WTC11 (cell line): ENCODE data around the gene SYNCRIP. TPM values are rescaled to one million over a fixed set of nuclear protein-coding genes. Genes with fewer than 3 reads are reported as not detected.

Source experiments
- ATAC-seq: fragments of 200-7000 bp; cut with Tn5 transposase; 2 replicates; pipeline ENCODE4 v1.10.0; 2021; ENCODE audit warnings: mild to moderate bottlenecking, moderate library complexity
- CTCF ChIA-PET: fragments of 300-600 bp; sonication (Branson Sonifier 250); formaldehyde crosslinking; loops from one replicate; lab custom pipeline; 2021; ENCODE audit warnings: antibody characterized with exemption; lab: Charles Lee
- POLR2A ChIA-PET: fragments of 350-600 bp; sonication (Branson Sonifier 250); formaldehyde crosslinking; loops from one replicate; lab custom pipeline; 2021; ENCODE audit warnings: antibody characterized with exemption; lab: Charles Lee
- DNase-seq: peaks from one replicate; pipeline ENCODE4 v3.0.0; 2021; ENCODE audit warnings: low spot score
- H3K27ac Mint-ChIP-seq: 2 replicates; pipeline ENCODE4 v1.8.0; 2021; ENCODE audit warnings: mixed read lengths
- H3K27me3 Mint-ChIP-seq: 2 replicates; pipeline ENCODE4 v1.8.0; 2021; ENCODE audit warnings: low read depth, mild to moderate bottlenecking, moderate library complexity, mixed read lengths
- H3K36me3 Mint-ChIP-seq: 2 replicates; pipeline ENCODE4 v1.8.0; 2021; ENCODE audit warnings: mixed read lengths
- H3K4me1 Mint-ChIP-seq: 2 replicates; pipeline ENCODE4 v1.8.0; 2022; ENCODE audit warnings: mixed read lengths
- H3K4me3 Mint-ChIP-seq: 2 replicates; pipeline ENCODE4 v1.8.0; 2021; ENCODE audit warnings: mild to moderate bottlenecking, moderate library complexity, mixed read lengths
- H3K9me3 Mint-ChIP-seq: 2 replicates; pipeline ENCODE4 v1.8.0; 2021; ENCODE audit warnings: mixed read lengths
- AR ChIP-seq: fragments of 250-450 bp; sonication (Bioruptor Pico); IDR thresholded peaks from 2 replicates; pipeline ENCODE4 v1.9.0; 2021; ENCODE audit warnings: mild to moderate bottlenecking
- ATF3 ChIP-seq: sonication (generic); formaldehyde crosslinking; conservative IDR thresholded peaks from 2 replicates; pipeline ENCODE4 v1.8.1; 2022; ENCODE audit warnings: mild to moderate bottlenecking, missing genetic modification reagents
- E2F5 ChIP-seq: sonication (generic); formaldehyde crosslinking; IDR thresholded peaks from 2 replicates; pipeline ENCODE4 v1.8.1; 2022; ENCODE audit warnings: mild to moderate bottlenecking, moderate library complexity, missing genetic modification reagents
- EMX1 ChIP-seq: fragments of 250-450 bp; sonication (Bioruptor Pico); IDR thresholded peaks from 2 replicates; pipeline ENCODE4 v1.8.0; 2021; ENCODE audit warnings: mild to moderate bottlenecking
- ERG ChIP-seq: fragments of 250-450 bp; sonication (Bioruptor Pico); IDR thresholded peaks from 2 replicates; pipeline ENCODE4 v1.8.0; 2021; ENCODE audit warnings: mild to moderate bottlenecking
- JAZF1 ChIP-seq: fragments of 250-450 bp; sonication (Bioruptor Pico); IDR thresholded peaks from 2 replicates; pipeline ENCODE4 v1.9.0; 2021; ENCODE audit warnings: moderate library complexity, mild to moderate bottlenecking, inconsistent platforms
- JUN ChIP-seq: sonication (generic); formaldehyde crosslinking; IDR thresholded peaks from 2 replicates; pipeline ENCODE4 v1.8.0; 2023; ENCODE audit warnings: mild to moderate bottlenecking, missing genetic modification reagents
- NFATC4 ChIP-seq: fragments of 250-450 bp; sonication (Bioruptor Pico); IDR thresholded peaks from 2 replicates; pipeline ENCODE4 v1.9.0; 2021; ENCODE audit warnings: mild to moderate bottlenecking
- PRRX2 ChIP-seq: fragments of 250-450 bp; sonication (Bioruptor Pico); IDR thresholded peaks from 2 replicates; pipeline ENCODE4 v1.8.0; 2021; ENCODE audit warnings: mild to moderate bottlenecking
- SOX15 ChIP-seq: fragments of 250-450 bp; sonication (Bioruptor Pico); IDR thresholded peaks from 2 replicates; pipeline ENCODE4 v1.9.0; 2021; ENCODE audit warnings: mild to moderate bottlenecking
- STAT6 ChIP-seq: sonication (generic); formaldehyde crosslinking; conservative IDR thresholded peaks from 2 replicates; pipeline ENCODE4 v1.8.1; 2023; ENCODE audit warnings: mild to moderate bottlenecking, low read depth, missing genetic modification reagents, moderate library complexity
- USF2 ChIP-seq: sonication (generic); formaldehyde crosslinking; IDR thresholded peaks from 2 replicates; pipeline ENCODE4 v1.8.1; 2023; ENCODE audit warnings: mild to moderate bottlenecking, missing genetic modification reagents, moderate library complexity
- ZBTB21 ChIP-seq: sonication (generic); formaldehyde crosslinking; IDR thresholded peaks from 2 replicates; pipeline ENCODE4 v1.8.1; 2023; ENCODE audit warnings: mild to moderate bottlenecking, missing genetic modification reagents, borderline replicate concordance
- ZNF416 ChIP-seq: fragments of 250-450 bp; sonication (Bioruptor Pico); IDR thresholded peaks from 2 replicates; pipeline ENCODE4 v1.9.0; 2021; ENCODE audit warnings: mild to moderate bottlenecking, inconsistent platforms
- ZNF425 ChIP-seq: fragments of 250-450 bp; sonication (Bioruptor Pico); conservative IDR thresholded peaks from 2 replicates; pipeline ENCODE4 v1.9.0; 2021; ENCODE audit warnings: mild to moderate bottlenecking
- ZNF671 ChIP-seq: fragments of 250-450 bp; sonication (Bioruptor Pico); IDR thresholded peaks from 2 replicates; pipeline ENCODE4 v1.8.0; 2021; ENCODE audit warnings: mild to moderate bottlenecking
- total RNA-seq: library from RNA; stranded (reverse); gene quantifications from 3 replicates; pipeline ENCODE4 v1.2.3, GENCODE V29; 2021

The SYNCRIP gene
- total RNA-seq, 1 experiment from 2014 or later, result 150 TPM

- H3K4me1 Mint-ChIP-seq, result peaks cover 61% of the 10 kb centered on the region
- DNase-seq (no peak), ATAC-seq (no peak)
- H3K27me3 Mint-ChIP-seq, result peaks cover 3% of the 10 kb centered on the region; the same call in 1 of the 2 replicates
- CTCF ChIA-PET, result no interaction called here
- TF ChIP-seq ZNF671 (CRISPR knock-in tag) (peak; percentile 49; the same call in 1 of the 2 replicates), AR (CRISPR knock-in tag) (peak; percentile 56; the same call in 1 of the 2 replicates), E2F5 (CRISPR knock-in tag) (no peak), ZNF425 (peak; percentile 43; the same call in 1 of the 2 replicates), STAT6 (CRISPR knock-in tag) (no peak), NFATC4 (CRISPR knock-in tag) (peak; percentile 76; the same call in 1 of the 2 replicates), ZNF416 (CRISPR knock-in tag) (peak; percentile 82; the same call in 1 of the 2 replicates), SOX15 (CRISPR knock-in tag) (no peak)
- H3K9me3 Mint-ChIP-seq, result no peaks in the 10 kb centered on the region
- peak overlapping the region; percentile 96; the same call in 1 of the 2 replicates for H3K4me3 Mint-ChIP-seq
- H3K27ac Mint-ChIP-seq, result peak overlapping the region; percentile 86
- peaks cover 57% of the 10 kb centered on the region for H3K36me3 Mint-ChIP-seq
- POLR2A ChIA-PET, result interaction anchor here (7.6 kb wide), 1 partner anchor 32 kb away, joined by 76 read pairs; the partner anchor contains the start of gene SYNCRIP
These were observed 31.9 kb upstream of the SYNCRIP start for GRCh38 chr6:85674604-85675003.

- Mint-ChIP-seq H3K36me3 (peaks cover 56% of the 10 kb centered on the region), H3K9me3 (no peaks in the 10 kb centered on the region), H3K27ac (peak overlapping the region; percentile 75), H3K4me3 (no peak overlapping the region), H3K27me3 (peaks cover 1% of the 10 kb centered on the region; the same call in 1 of the 2 replicates), H3K4me1 (peaks cover 69% of the 10 kb centered on the region)
- ChIA-PET CTCF (no interaction called here), POLR2A (interaction anchor here (7.6 kb wide), 1 partner anchor 31 kb away, joined by 76 read pairs; the partner anchor contains the start of gene SYNCRIP)
- ATAC-seq, result peak; percentile 1
- no peak for DNase-seq
- peak; percentile 73; the same call in 1 of the 2 replicates for TF ChIP-seq EMX1 (CRISPR knock-in tag)
- no peak for TF ChIP-seq ZBTB21 (CRISPR knock-in tag)
- TF ChIP-seq PRRX2 (CRISPR knock-in tag), result peak; percentile 20; the same call in 1 of the 2 replicates
- no peak for TF ChIP-seq ATF3
- no peak for TF ChIP-seq JUN (CRISPR knock-in tag)
- TF ChIP-seq NFATC4 (CRISPR knock-in tag), result peak; percentile 56; the same call in 1 of the 2 replicates
- TF ChIP-seq ZNF416 (CRISPR knock-in tag), result 0 out of 2 replicates have a peak, but pooled peaks have one; percentile 22
- TF ChIP-seq ERG, result peak; percentile 59; the same call in 1 of the 2 replicates
- no peak for TF ChIP-seq JAZF1
- peak; percentile 77; the same call in 1 of the 2 replicates for TF ChIP-seq ZNF425
- TF ChIP-seq ZNF671 (CRISPR knock-in tag), result peak; percentile 73
- TF ChIP-seq USF2 (CRISPR knock-in tag), result no peak
These were observed 30.8 kb upstream of the SYNCRIP start for GRCh38 chr6:85673198-85674139.
